ENCODE data around the gene LHPP.

Gene LHPP

DNA sequence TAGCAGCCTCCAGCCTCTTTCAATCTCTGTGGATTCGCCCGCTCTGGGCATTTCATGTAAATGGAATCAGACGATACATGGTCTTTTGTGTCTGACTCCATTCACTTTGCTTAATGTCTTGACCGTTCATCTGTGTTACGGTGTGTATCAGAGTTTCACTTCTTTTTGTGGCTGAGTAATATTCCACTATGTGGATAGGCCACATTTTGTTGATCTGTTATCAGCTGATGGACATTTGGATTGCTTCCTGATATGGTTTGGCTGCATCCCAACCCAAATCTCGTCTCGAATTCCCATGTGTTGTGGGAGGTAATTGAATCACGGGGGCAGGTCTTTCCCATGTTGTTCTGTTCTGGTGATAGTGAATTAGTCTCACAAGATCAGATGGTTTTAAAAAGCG lies 109.0 kb downstream of the LHPP start:
- Histone ChIP-seq H3K4me3 (IDR thresholded peaks at IDR 0.05; ENCODE audit: insufficient read depth, low read depth, low read length) (no peak overlapping the region), H2AFZ (ENCODE audit: low read depth) (no peak overlapping the region), H3K4me1 (ENCODE audit: low read depth, poor library complexity, severe bottlenecking) (no peaks in the 10 kb centered on the region), H3K9ac (no peak overlapping the region), H3K27me3 (ENCODE audit: insufficient read depth, low read depth) (no peaks in the 10 kb centered on the region), H4K20me1 (ENCODE audit: insufficient read depth) (no peaks in the 10 kb centered on the region), H3K79me2 (ENCODE audit: insufficient read depth, low read depth) (no peaks in the 10 kb centered on the region), H3K27ac (no peak overlapping the region), H3K4me2 (no peak overlapping the region), H3K36me3 (ENCODE audit: insufficient read depth) (no peaks in the 10 kb centered on the region)
- TF ChIP-seq, protein P1, sequence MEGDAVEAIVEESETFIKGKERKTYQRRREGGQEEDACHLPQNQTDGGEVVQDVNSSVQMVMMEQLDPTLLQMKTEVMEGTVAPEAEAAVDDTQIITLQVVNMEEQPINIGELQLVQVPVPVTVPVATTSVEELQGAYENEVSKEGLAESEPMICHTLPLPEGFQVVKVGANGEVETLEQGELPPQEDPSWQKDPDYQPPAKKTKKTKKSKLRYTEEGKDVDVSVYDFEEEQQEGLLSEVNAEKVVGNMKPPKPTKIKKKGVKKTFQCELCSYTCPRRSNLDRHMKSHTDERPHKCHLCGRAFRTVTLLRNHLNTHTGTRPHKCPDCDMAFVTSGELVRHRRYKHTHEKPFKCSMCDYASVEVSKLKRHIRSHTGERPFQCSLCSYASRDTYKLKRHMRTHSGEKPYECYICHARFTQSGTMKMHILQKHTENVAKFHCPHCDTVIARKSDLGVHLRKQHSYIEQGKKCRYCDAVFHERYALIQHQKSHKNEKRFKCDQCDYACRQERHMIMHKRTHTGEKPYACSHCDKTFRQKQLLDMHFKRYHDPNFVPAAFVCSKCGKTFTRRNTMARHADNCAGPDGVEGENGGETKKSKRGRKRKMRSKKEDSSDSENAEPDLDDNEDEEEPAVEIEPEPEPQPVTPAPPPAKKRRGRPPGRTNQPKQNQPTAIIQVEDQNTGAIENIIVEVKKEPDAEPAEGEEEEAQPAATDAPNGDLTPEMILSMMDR (conservative IDR thresholded peaks at IDR 0.05; ENCODE audit: low read depth, low read length) = no peak

DNA sequence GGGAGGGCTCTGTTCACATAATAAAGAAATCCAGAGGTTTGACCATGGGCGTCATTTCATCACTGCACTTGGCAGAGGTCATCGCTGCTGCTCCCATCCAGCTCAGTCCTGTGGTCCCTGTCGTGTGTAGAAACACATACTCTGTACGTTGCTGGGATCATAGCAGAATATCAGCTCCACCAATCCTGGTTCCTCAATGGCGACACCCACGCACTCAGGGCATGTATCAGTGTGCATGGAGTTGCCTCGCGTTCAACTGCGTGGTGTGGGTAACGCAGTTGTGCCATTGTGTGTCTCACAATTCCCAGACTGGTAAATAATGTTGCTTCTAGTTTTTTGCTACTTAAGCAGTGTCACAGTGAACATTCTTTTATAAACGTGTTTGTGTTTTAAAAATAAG lies 111.1 kb downstream of the LHPP start:
- TF ChIP-seq, protein P1 (conservative IDR thresholded peaks at IDR 0.05; ENCODE audit: low read depth, low read length) = no peak
- Histone ChIP-seq H2AFZ (ENCODE audit: low read depth) (no peak overlapping the region), H3K4me1 (ENCODE audit: low read depth, poor library complexity, severe bottlenecking) (no peaks in the 10 kb centered on the region), H3K79me2 (ENCODE audit: insufficient read depth, low read depth) (no peaks in the 10 kb centered on the region), H4K20me1 (ENCODE audit: insufficient read depth) (no peaks in the 10 kb centered on the region), H3K4me2 (no peak overlapping the region), H3K9ac (no peak overlapping the region), H3K27me3 (ENCODE audit: insufficient read depth, low read depth) (no peaks in the 10 kb centered on the region), H3K36me3 (ENCODE audit: insufficient read depth) (no peaks in the 10 kb centered on the region), H3K27ac (no peak overlapping the region), H3K4me3 (IDR thresholded peaks at IDR 0.05; ENCODE audit: insufficient read depth, low read depth, low read length) (no peak overlapping the region)

DNA sequence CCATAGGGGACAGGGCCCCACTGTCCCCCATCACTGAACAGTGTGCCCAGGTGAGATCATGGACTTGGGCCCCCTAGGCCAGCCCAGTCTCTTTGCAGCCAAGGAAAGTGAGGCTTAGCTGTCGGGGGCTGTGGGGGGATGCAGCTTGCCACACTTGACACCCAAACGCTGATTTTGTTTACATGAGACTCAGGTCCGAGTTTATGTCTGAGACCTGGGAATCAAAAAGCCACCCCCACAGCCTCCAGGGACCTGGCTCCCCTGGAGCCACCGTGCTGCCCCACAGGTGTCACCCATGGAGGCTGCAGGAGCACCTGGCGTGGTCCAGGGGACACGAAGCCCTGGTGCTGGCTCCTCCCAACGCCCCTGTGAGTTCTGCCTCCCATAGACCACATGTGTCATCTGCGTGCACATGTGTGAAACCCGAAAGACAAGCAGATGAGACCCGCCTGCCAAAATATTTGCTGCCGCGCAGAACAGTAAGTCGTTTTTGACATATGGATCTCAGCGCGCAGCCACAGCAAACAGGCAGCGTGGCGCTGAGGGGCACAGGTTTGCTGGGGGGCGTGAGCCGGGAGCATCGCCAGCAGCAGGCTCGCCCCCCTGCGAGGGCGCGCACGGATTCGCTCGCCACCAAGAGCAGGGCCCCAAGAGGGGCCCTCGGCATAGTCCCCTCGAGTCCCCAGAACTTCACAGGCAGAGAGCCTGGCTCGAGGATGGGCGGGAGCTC lies 112.3 kb downstream of the LHPP start:
- H3K79me2 ChIP-seq (ENCODE audit: insufficient read depth, low read depth) = no peaks in the 10 kb centered on the region
- no peaks in the 10 kb centered on the region for H3K36me3 ChIP-seq (ENCODE audit: insufficient read depth)
- TF ChIP-seq, protein P1 (conservative IDR thresholded peaks at IDR 0.05; ENCODE audit: low read depth, low read length) = no peak

DNA sequence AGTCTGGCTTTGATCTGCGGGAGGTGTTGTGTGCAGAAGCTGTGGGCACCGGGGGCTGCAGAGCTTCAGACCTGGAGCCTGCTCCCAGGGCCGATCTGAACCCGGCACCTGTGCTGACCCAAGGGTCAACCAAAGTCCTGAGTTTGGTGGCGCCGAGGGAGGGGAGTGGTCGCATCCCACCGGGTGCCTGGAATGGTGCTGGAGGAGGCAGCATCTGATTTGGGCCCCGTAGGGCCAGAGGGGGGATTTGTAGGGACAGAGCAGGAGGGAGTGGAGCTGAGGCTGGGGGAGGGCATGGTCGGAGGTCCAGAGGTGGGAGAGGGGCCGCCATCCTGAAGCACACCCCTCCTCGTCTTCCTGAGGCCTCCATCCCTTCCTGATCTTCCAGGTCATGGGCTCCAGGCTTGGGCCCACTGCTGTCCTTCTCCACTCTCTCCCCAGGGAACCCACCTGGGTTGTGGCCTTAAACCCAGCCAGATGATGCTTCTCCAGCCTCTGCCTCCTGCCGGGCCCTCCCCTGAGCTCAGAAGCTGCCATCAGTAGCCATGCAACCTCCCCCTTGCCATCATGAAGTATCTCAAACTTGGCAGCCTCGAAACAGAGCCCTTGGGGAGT lies 112.9 kb downstream of the LHPP start:
- TF ChIP-seq, protein P1 (conservative IDR thresholded peaks at IDR 0.05; ENCODE audit: low read depth, low read length) = no peak
- H3K4me1 ChIP-seq (ENCODE audit: low read depth, poor library complexity, severe bottlenecking) = no peaks in the 10 kb centered on the region
- H2AFZ ChIP-seq (ENCODE audit: low read depth) = no peak overlapping the region
- H3K79me2 ChIP-seq (ENCODE audit: insufficient read depth, low read depth) = no peaks in the 10 kb centered on the region
- H3K27me3 ChIP-seq (ENCODE audit: insufficient read depth, low read depth) = no peaks in the 10 kb centered on the region
- no peak overlapping the region for H3K9ac ChIP-seq
- H3K4me3 ChIP-seq (IDR thresholded peaks at IDR 0.05; ENCODE audit: insufficient read depth, low read depth, low read length) = no peak overlapping the region
- H3K36me3 ChIP-seq (ENCODE audit: insufficient read depth) = no peaks in the 10 kb centered on the region
- no peaks in the 10 kb centered on the region for H4K20me1 ChIP-seq (ENCODE audit: insufficient read depth)
- H3K27ac ChIP-seq = no peak overlapping the region
- H3K4me2 ChIP-seq = no peak overlapping the region

More for the DNA sequence above, 112.3 kb downstream of the LHPP start:
- no peaks in the 10 kb centered on the region for H4K20me1 ChIP-seq (ENCODE audit: insufficient read depth)
- no peak overlapping the region for H3K27ac ChIP-seq
- no peaks in the 10 kb centered on the region for H3K27me3 ChIP-seq (ENCODE audit: insufficient read depth, low read depth)
- H3K4me1 ChIP-seq (ENCODE audit: low read depth, poor library complexity, severe bottlenecking) = no peaks in the 10 kb centered on the region
- H3K4me3 ChIP-seq (IDR thresholded peaks at IDR 0.05; ENCODE audit: insufficient read depth, low read depth, low read length) = no peak overlapping the region
- H2AFZ ChIP-seq (ENCODE audit: low read depth) = no peak overlapping the region
- H3K4me2 ChIP-seq = no peak overlapping the region
- no peak overlapping the region for H3K9ac ChIP-seq
